Body of pancreas (tissue), 4 donors: ENCODE data around the gene NIPAL3. TPM values are rescaled to one million over a fixed set of nuclear protein-coding genes. Genes with fewer than 3 reads are reported as not detected.
"Not testable (repeated sequence)": the region's sequence is repeated elsewhere in the genome, so short reads cannot be mapped to it uniquely, and the experiment has no call there.

Source experiments
- ATAC-seq: fragments of 150-250 bp; one replicate; pipeline ENCODE4 v1.9.1; 2016
- DNase-seq, 4 donors: peaks; one replicate each; pipeline ENCODE4 v3.0.0-alpha.2; 2019
- H3K27ac ChIP-seq, 4 donors: fragments of 200-600 bp; sonication (generic); 1 replicate in 3 of 4; 2 replicates in 1 of 4; pipeline versions ENCODE4 v1.5.1 to v1.6.1; 2016 to 2019; ENCODE audit warnings: mild to moderate bottlenecking in 1 of 4, mixed read lengths in 1 of 4, moderate library complexity in 1 of 4
- H3K27me3 ChIP-seq, 2 donors: fragments of 200-600 bp; sonication (generic); one replicate each; pipeline ENCODE4 v1.6.0; 2016; ENCODE audit warnings: mild to moderate bottlenecking in 1 of 2
- H3K36me3 ChIP-seq, 2 donors: fragments of 200-600 bp; sonication (generic); replicated peaks in 1 of 2; 2 replicates each; pipeline ENCODE4 v1.5.1; 2016; ENCODE audit warnings: low read depth in 2 of 2; ENCODE audit not compliant: insufficient read depth in 1 of 2
- H3K4me1 ChIP-seq: fragments of 200-600 bp; sonication (generic); one replicate; pipeline ENCODE4 v1.6.0; 2016
- H3K4me3 ChIP-seq, 2 donors: fragments of 200-600 bp; sonication (generic); 1 replicate in 1 of 2; 2 replicates in 1 of 2; pipeline ENCODE4 v1.5.1; 2016 to 2019
- H3K9me3 ChIP-seq, 3 donors: fragments of 200-600 bp; sonication (generic); 1 replicate in 2 of 3; 2 replicates in 1 of 3; pipeline ENCODE4 v1.5.1; 2016
- CTCF ChIP-seq, 7 experiments: fragments of 450-650 bp in 4 of 7; fragments of 200-600 bp in 3 of 7; sonication (generic) in 3 of 7; IDR thresholded peaks; one replicate each; pipeline ENCODE4 v1.5.1; 2016 to 2019; ENCODE audit warnings: antibody characterized with exemption in 7 of 7
- POLR2A ChIP-seq, 3 donors: fragments of 450-650 bp; IDR thresholded peaks; one replicate each; pipeline ENCODE4 v1.6.1; 2016; ENCODE audit warnings: antibody characterized with exemption in 3 of 3, mild to moderate bottlenecking in 2 of 3
- WGBS, 2 donors: methylation state at CpG; one replicate each; pipeline ENCODE4 v1.1.5; 2017; 5-methylcytosine and 5-hydroxymethylcytosine counted together
- intact Hi-C: fragments of 100-400 bp; cut with DNase I; formaldehyde crosslinking; loops from one replicate; pipeline ENCODE4 v1.15.1; 2023
- total RNA-seq, 2 donors: library from RNA; depleted of rRNA; stranded (reverse); fragments of >200 nt; gene quantifications; one replicate each; pipeline ENCODE4 v1.1.0, GENCODE V29; 2016

Gene NIPAL3
- total RNA-seq, 2 donors from 2014 or later = 36.8 to 65.9 TPM

GRCh38 chr1:24491577-24492360, 76.2 kb downstream of the NIPAL3 start:
- ATAC-seq = no peak
- intact Hi-C loops = no loop called here
- Histone ChIP-seq H3K36me3 (no peaks in the 10 kb centered on the region), H3K4me1 (no peaks in the 10 kb centered on the region), H3K4me3 (no peak overlapping the region), H3K9me3 (no peaks in the 10 kb centered on the region), H3K27ac (no peak overlapping the region), H3K27me3 (no peaks in the 10 kb centered on the region)
- TF ChIP-seq CTCF (IDR thresholded peaks at IDR 0.05) (no peak), POLR2A (IDR thresholded peaks at IDR 0.05) (no peak)
- WGBS, 2 donors = 59 to 60% methylated on average over 15 of the region's 15 CpGs
- DNase-seq = no peak

- H3K27ac ChIP-seq, intact Hi-C loops, H3K4me1 ChIP-seq, H3K4me3 ChIP-seq, H3K36me3 ChIP-seq, DNase-seq, H3K27me3 ChIP-seq, H3K9me3 ChIP-seq, ATAC-seq: not testable (repeated sequence)
- 90 to 91% methylated on average over 9 of the region's 9 CpGs for WGBS, 2 donors
Measured at GRCh38 chr1:24492935-24493334, 77.3 kb downstream of the NIPAL3 start.

GRCh38 chr1:24493785-24494184, 78.2 kb downstream of the NIPAL3 start:
- intact Hi-C loops = no loop called here
- Histone ChIP-seq H3K27me3 (no peaks in the 10 kb centered on the region), H3K4me1 (no peaks in the 10 kb centered on the region), H3K27ac (no peak overlapping the region), H3K4me3 (no peak overlapping the region), H3K36me3 (no peaks in the 10 kb centered on the region), H3K9me3 (no peaks in the 10 kb centered on the region)
- no peak for TF ChIP-seq POLR2A (IDR thresholded peaks at IDR 0.05)
- TF ChIP-seq CTCF (IDR thresholded peaks at IDR 0.05) = no peak
- ATAC-seq (no peak), DNase-seq (no peak)
- WGBS, 2 donors = 74 to 79% methylated on average over 3 of the region's 3 CpGs

- TF ChIP-seq POLR2A (IDR thresholded peaks at IDR 0.05) (no peak), CTCF (IDR thresholded peaks at IDR 0.05) (no peak)
- Histone ChIP-seq H3K4me1 (peaks cover 7% of the 10 kb centered on the region), H3K4me3 (no peak overlapping the region), H3K27ac (no peak overlapping the region), H3K27me3 (no peaks in the 10 kb centered on the region), H3K9me3 (no peaks in the 10 kb centered on the region), H3K36me3 (no peaks in the 10 kb centered on the region)
- DNase-seq = no peak
- intact Hi-C loops = no loop called here
- no peak for ATAC-seq
- WGBS, 2 donors = 84 to 88% methylated on average over 12 of the region's 12 CpGs
Measured at GRCh38 chr1:24498589-24498988, 83.0 kb downstream of the NIPAL3 start.

GRCh38 chr1:24500448-24501048, 84.9 kb downstream of the NIPAL3 start:
- Histone ChIP-seq H3K27ac (no peak overlapping the region), H3K4me1 (peaks cover 21% of the 10 kb centered on the region), H3K9me3 (no peaks in the 10 kb centered on the region), H3K36me3 (no peaks in the 10 kb centered on the region), H3K27me3 (no peaks in the 10 kb centered on the region), H3K4me3 (no peak overlapping the region)
- ATAC-seq (no peak), DNase-seq (no peak)
- TF ChIP-seq POLR2A (IDR thresholded peaks at IDR 0.05) (no peak), CTCF (IDR thresholded peaks at IDR 0.05) (no peak)
- WGBS, 2 donors = 71 to 83% methylated on average over 5 of the region's 5 CpGs
- intact Hi-C loops = no loop called here
